CD14-positive monocyte (primary cell): ENCODE measurements around the gene AKAP3. TPM values are rescaled to one million over a fixed set of nuclear protein-coding genes. Genes with fewer than 3 reads are reported as not detected.

Source experiments
- DNase-seq, 3 donors: peaks; one replicate each; pipeline ENCODE4 v3.0.0-alpha.2; 2011 to 2022
- H2AFZ ChIP-seq: 2 replicates; pipeline ENCODE4 v1.6.0; 2012; ENCODE audit warnings: mild to moderate bottlenecking, low read depth, low read length, inconsistent platforms; ENCODE audit not compliant: insufficient read depth, poor library complexity, severe bottlenecking
- H3K27ac ChIP-seq, 2 donors: 1 replicate in 1 of 2; 2 replicates in 1 of 2; pipeline ENCODE4 v1.5.1; 2012 to 2013; ENCODE audit warnings: low read length in 2 of 2, control low read depth in 1 of 2, inconsistent platforms in 1 of 2, low read depth in 1 of 2, mild to moderate bottlenecking in 1 of 2
- H3K27me3 ChIP-seq, 2 donors: one replicate each; pipeline versions ENCODE4 v1.6.0 to v1.6.1; 2011 to 2013; ENCODE audit warnings: low read length in 2 of 2; ENCODE audit not compliant: control insufficient read depth in 2 of 2, insufficient read depth in 2 of 2
- H3K36me3 ChIP-seq, 2 donors: replicated peaks in 1 of 2; 1 replicate in 1 of 2; 2 replicates in 1 of 2; pipeline versions ENCODE4 v1.5.1 to v1.6.1; 2012 to 2013; ENCODE audit warnings: low read length in 2 of 2, control low read depth in 1 of 2, inconsistent platforms in 1 of 2, mild to moderate bottlenecking in 1 of 2; ENCODE audit not compliant: insufficient read depth in 2 of 2, control insufficient read depth in 1 of 2
- H3K4me1 ChIP-seq, 2 donors: 1 replicate in 1 of 2; 2 replicates in 1 of 2; pipeline versions ENCODE4 v1.5.1 to v1.6.1; 2012 to 2013; ENCODE audit warnings: low read length in 2 of 2, control low read depth in 1 of 2, inconsistent platforms in 1 of 2, mild to moderate bottlenecking in 1 of 2, moderate library complexity in 1 of 2; ENCODE audit not compliant: insufficient read depth in 2 of 2, control insufficient read depth in 1 of 2
- H3K4me2 ChIP-seq: replicated peaks from 2 replicates; pipeline ENCODE3; 2012; ENCODE audit warnings: low read length, moderate library complexity, mild to moderate bottlenecking; ENCODE audit not compliant: poor library complexity, severe bottlenecking; ENCODE audit errors: extremely low read depth
- H3K4me3 ChIP-seq, 3 experiments: fragments of 200-600 bp in 1 of 3; sonication (generic) in 1 of 3; replicated peaks in 1 of 3; 1 replicate in 2 of 3; 2 replicates in 1 of 3; pipeline ENCODE4 v1.5.1; 2011 to 2013; ENCODE audit warnings: low read length in 3 of 3, mild to moderate bottlenecking in 3 of 3, control low read depth in 2 of 3, low read depth in 2 of 3, inconsistent platforms in 1 of 3, moderate library complexity in 1 of 3
- H3K79me2 ChIP-seq: 2 replicates; pipeline ENCODE4 v1.6.0; 2012; ENCODE audit warnings: mild to moderate bottlenecking, control low read depth, inconsistent platforms, low read length, moderate library complexity; ENCODE audit not compliant: insufficient read depth
- H3K9ac ChIP-seq: 2 replicates; pipeline ENCODE4 v1.6.0; 2017; ENCODE audit warnings: low read length, mild to moderate bottlenecking; ENCODE audit not compliant: insufficient read depth, poor library complexity, severe bottlenecking
- H3K9me3 ChIP-seq, 2 donors: replicated peaks in 1 of 2; 1 replicate in 1 of 2; 2 replicates in 1 of 2; pipeline versions ENCODE4 v1.5.1 to v1.6.1; 2012 to 2013; ENCODE audit warnings: low read length in 2 of 2, control low read depth in 1 of 2; ENCODE audit not compliant: control insufficient read depth in 1 of 2, insufficient read depth in 1 of 2
- H4K20me1 ChIP-seq: 2 replicates; pipeline ENCODE4 v1.6.0; 2012; ENCODE audit warnings: mild to moderate bottlenecking, low read length, control low read depth, moderate library complexity; ENCODE audit not compliant: insufficient read depth
- H3K27ac Mint-ChIP-seq, 7 donors: one replicate each; pipeline ENCODE4 v1.8.0; 2020; ENCODE audit warnings: mild to moderate bottlenecking in 7 of 7, mixed read lengths in 7 of 7, moderate library complexity in 6 of 7, inconsistent platforms in 2 of 7
- H3K27me3 Mint-ChIP-seq, 3 donors: one replicate each; pipeline ENCODE4 v1.8.0; 2021 to 2022; ENCODE audit warnings: low read depth in 3 of 3, mild to moderate bottlenecking in 3 of 3, mixed read lengths in 3 of 3, moderate library complexity in 3 of 3, inconsistent platforms in 1 of 3
- H3K36me3 Mint-ChIP-seq, 2 donors: one replicate each; pipeline ENCODE4 v1.8.0; 2020; ENCODE audit warnings: mixed read lengths in 2 of 2, inconsistent platforms in 1 of 2, mild to moderate bottlenecking in 1 of 2
- H3K4me1 Mint-ChIP-seq: one replicate; pipeline ENCODE4 v1.8.0; 2020; ENCODE audit warnings: mild to moderate bottlenecking, mixed read lengths
- H3K4me3 Mint-ChIP-seq, 2 donors: one replicate each; pipeline ENCODE4 v1.8.0; 2020; ENCODE audit warnings: mild to moderate bottlenecking in 2 of 2, mixed read lengths in 2 of 2, moderate library complexity in 1 of 2
- H3K9me3 Mint-ChIP-seq, 7 donors: one replicate each; pipeline ENCODE4 v1.8.0; 2020 to 2022; ENCODE audit warnings: mixed read lengths in 7 of 7, mild to moderate bottlenecking in 6 of 7, moderate library complexity in 6 of 7, inconsistent platforms in 2 of 7
- CTCF ChIP-seq: fragments of 200-600 bp; IDR thresholded peaks from one replicate; pipeline ENCODE4 v1.8.0; 2022; ENCODE audit warnings: antibody characterized with exemption, mild to moderate bottlenecking
- WGBS: methylation state at CpG from one replicate; pipeline ENCODE4 v1.1.5; 2013; ENCODE audit warnings: missing lambda C conversion rate; ENCODE audit not compliant: insufficient coverage; 5-methylcytosine and 5-hydroxymethylcytosine counted together
- intact Hi-C, 2 donors: fragments of 100-400 bp; cut with micrococcal nuclease; formaldehyde crosslinking; loops; one replicate each; pipeline versions ENCODE4 v1.15.0 to v1.15.1; 2023
- polyA plus RNA-seq, 3 donors: library from polyadenylated mRNA; depleted of rRNA in 1 of 3; unstranded in 2 of 3; stranded (reverse) in 1 of 3; fragments of 300-500 nt in 2 of 3; fragments of >200 nt in 1 of 3; fragmentation: Illumina TruSeq in 2 of 3; gene quantifications; 1 replicate in 2 of 3; 2 replicates in 1 of 3; pipeline ENCODE4 v1.2.3, GENCODE V29; 2012 to 2021

The AKAP3 gene
- polyA plus RNA-seq, 3 donors = 0.08 TPM; not detected in 2

- H3K27ac ChIP-seq = no peak overlapping the region
- no peaks in the 10 kb centered on the region for H3K36me3 ChIP-seq
- Mint-ChIP-seq H3K27ac (no peak overlapping the region), H3K27me3 (peaks cover 3 to 11% (median 10%) of the 10 kb centered on the region in 3 donors), H3K36me3 (no peaks in the 10 kb centered on the region), H3K4me1 (peaks cover 2% of the 10 kb centered on the region), H3K9me3 (peaks cover 0 to 2% (median 0%) of the 10 kb centered on the region in 7 donors), H3K4me3 (no peak overlapping the region)
- H3K9ac ChIP-seq = no peak overlapping the region
- no peaks in the 10 kb centered on the region for H3K4me1 ChIP-seq
- WGBS = 95% methylated on average over 5 of the region's 7 CpGs
- H3K4me2 ChIP-seq = no peak overlapping the region
- no peaks in the 10 kb centered on the region for H3K27me3 ChIP-seq
- no peak for TF ChIP-seq CTCF
- H2AFZ ChIP-seq = no peak overlapping the region
- DNase-seq = no peak
- H3K9me3 ChIP-seq = no peaks in the 10 kb centered on the region
- intact Hi-C loops = no loop called here
- no peaks in the 10 kb centered on the region for H4K20me1 ChIP-seq
- no peaks in the 10 kb centered on the region for H3K79me2 ChIP-seq
- no peak overlapping the region for H3K4me3 ChIP-seq
These were observed 64.0 kb downstream of the AKAP3 start for GRCh38 chr12:4584896-4585295.

GRCh38 chr12:4584281-4584680 lies 64.6 kb downstream of the AKAP3 start:
- H3K27me3 Mint-ChIP-seq = peaks cover 3 to 11% (median 10%) of the 10 kb centered on the region in 3 donors

More at GRCh38 chr12:4584281-4584680, 64.6 kb downstream of the AKAP3 start:
- no peak overlapping the region for H3K4me3 ChIP-seq
- Mint-ChIP-seq H3K4me1 (peaks cover 6% of the 10 kb centered on the region), H3K9me3 (peaks cover 0 to 2% (median 0%) of the 10 kb centered on the region in 7 donors), H3K36me3 (no peaks in the 10 kb centered on the region), H3K27ac (peak overlapping the region in 1 of 7 donors; percentile 45), H3K4me3 (no peak overlapping the region)
- no peaks in the 10 kb centered on the region for H3K9me3 ChIP-seq
- H3K27ac ChIP-seq = no peak overlapping the region
- TF ChIP-seq CTCF = no peak
- H3K4me2 ChIP-seq = no peak overlapping the region
- H3K9ac ChIP-seq = no peak overlapping the region
- DNase-seq = no peak
- H4K20me1 ChIP-seq = no peaks in the 10 kb centered on the region
- intact Hi-C loops = no loop called here
- no peaks in the 10 kb centered on the region for H3K27me3 ChIP-seq
- H3K79me2 ChIP-seq = no peaks in the 10 kb centered on the region
- H3K36me3 ChIP-seq = no peaks in the 10 kb centered on the region
- H2AFZ ChIP-seq = no peak overlapping the region
- peaks cover 0 to 5% of the 10 kb centered on the region in 2 donors for H3K4me1 ChIP-seq
- 100% methylated on average over 2 of the region's 6 CpGs for WGBS
